Activated CD4-positive, alpha-beta T cell treated with anti-CD3 and anti-CD28 coated beads for 48 hours (primary cell): ENCODE data around the gene GOLGA8K.
"Not testable (repeated sequence)": the region's sequence is repeated elsewhere in the genome, so short reads cannot be mapped to it uniquely, and the experiment has no call there.

Source experiments
- DNase-seq: peaks from one replicate; pipeline ENCODE4 v3.0.0-alpha.2; 2020

Gene GOLGA8K

DNA sequence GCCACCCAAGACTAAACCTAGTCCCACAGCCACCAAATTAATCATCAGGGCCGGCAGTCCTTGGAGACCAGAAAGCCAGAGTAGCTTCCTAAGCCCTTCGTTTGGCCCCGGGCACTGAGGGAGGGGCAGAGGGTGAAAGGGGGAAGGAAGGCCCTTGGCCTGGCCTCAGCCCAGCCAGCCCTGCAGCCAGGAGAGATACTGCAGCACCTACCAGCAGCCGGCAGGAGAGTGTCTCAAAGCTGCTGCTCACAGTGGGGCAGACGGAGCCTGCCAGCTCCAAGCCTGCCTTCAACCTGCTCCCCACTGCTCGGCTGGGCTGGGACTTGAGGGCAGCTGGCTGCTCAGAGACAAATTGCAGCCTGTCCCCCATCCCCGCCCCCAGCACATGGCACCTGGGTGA is 50.3 kb downstream of the GOLGA8K start:
- DNase-seq = not testable (repeated sequence)

DNA sequence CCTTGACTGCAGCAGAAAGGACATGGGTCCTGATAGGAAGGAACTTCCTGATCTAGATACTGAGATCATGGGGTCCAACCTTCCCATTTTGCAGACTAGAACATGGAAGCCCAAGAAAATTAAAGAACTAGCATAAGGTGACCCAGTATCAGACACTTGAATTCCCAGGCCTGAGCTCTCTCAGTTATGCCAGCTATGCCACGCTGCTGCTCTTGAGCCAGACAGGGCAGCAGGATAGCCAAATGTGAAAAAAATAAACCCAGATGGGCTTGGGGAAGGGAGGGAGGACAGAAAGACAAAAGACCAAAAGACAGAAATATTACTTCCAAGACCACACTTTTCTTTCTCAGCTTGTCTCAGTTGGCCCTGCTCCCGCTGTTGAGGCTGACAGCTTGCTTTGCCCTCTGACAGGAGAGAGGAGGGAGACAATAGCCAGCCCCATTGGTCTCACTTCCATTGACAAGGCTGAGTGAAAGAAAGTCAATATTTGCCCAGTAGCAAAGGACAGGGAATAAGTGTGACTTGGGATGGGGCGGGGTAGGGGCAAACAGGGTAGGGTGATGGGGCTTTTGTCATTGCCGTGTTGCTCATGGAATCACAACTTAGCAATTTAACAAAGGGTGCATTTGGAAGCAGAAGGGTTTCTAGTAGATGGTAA is 52.4 kb downstream of the GOLGA8K start:
- not testable (repeated sequence) for DNase-seq

DNA sequence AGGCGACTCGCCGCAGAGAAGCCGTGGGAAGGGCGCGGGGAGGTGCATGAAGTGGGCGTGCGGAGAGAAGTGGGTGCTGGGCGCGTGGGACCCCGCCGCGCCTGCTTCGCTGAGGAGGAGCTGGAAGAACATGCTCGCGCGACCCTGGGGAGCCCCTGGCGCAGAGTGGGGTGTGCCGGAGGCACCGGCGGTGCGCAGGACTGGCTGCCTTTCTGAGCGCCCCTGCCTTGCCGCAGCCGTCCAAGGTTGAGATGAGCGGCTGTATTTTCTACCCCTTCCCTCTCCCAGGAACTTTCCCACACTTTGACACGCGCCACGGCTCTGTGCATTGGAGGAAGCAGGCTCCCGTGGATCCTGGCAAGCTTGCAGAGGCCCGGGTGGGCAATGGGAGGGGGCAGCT is 56.1 kb downstream of the GOLGA8K start:
- not testable (repeated sequence) for DNase-seq

DNA sequence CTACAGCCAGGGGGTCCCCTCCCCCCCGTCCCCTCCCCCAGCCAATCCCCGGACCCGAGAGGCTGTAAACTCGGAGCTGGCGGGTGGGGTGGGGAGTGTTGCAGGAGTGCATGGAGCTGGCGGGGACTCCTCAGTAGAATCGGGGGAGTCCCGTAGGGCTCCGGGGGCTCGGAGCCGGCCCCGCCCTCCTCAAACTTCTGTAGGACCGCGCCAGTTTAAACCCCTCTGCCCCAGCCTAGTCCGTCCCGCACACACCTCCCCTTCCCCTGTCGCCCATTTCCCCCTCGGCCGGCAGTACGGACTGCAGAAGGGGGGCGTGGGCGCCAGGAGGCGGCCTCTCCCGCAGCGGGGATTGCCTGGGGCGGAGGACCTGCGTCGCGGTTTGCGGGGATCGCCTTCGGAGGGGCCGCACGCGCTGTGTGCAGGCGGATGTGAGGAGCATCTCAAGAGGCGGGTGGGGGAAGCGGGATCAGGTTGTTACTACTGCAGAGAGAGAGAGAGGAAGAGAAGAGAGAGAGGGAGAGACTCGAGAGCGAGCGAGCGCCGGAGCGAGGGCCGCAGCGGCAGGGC is 57.0 kb downstream of the GOLGA8K start:
- DNase-seq = not testable (repeated sequence)

DNA sequence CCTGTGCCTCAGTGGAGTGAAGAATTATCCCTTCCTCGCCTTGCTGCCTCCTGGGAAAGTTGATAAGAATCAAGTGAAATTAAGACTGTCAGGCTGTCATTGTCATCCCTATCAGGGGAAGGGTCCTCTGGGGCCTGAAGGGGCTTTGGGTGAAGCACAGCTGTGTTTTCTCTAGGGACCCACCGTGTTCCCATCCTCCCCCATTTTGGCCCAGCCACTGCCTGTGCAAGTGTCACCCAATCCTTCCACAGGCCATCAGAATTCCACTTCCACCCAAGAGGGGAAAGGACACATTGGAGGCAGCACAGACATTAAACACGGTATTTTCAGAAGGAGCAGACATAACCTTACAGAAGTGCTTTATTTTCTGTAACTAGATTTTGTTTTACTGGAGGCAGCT is 59.2 kb downstream of the GOLGA8K start:
- not testable (repeated sequence) for DNase-seq
